Endothelial cell (in vitro differentiated cells): ENCODE measurements around the gene TBX6. TPM values are rescaled to one million over a fixed set of nuclear protein-coding genes. Genes with fewer than 3 reads are reported as not detected.
A peak's percentile ranks its signal among the peaks of the same experiment; 100 is the strongest.

Experiments used
- DNase-seq: peaks from one replicate; pipeline ENCODE4 v3.0.0; 2021; ENCODE audit warnings: low spot score
- H3K27ac Mint-ChIP-seq: one replicate; pipeline ENCODE4 v1.8.0; 2021; ENCODE audit warnings: mixed read lengths, inconsistent platforms; ENCODE audit not compliant: unreplicated experiment
- H3K27me3 Mint-ChIP-seq: one replicate; pipeline ENCODE4 v1.8.0; 2021; ENCODE audit warnings: mild to moderate bottlenecking, moderate library complexity, mixed read lengths, inconsistent platforms; ENCODE audit not compliant: unreplicated experiment
- H3K36me3 Mint-ChIP-seq: one replicate; pipeline ENCODE4 v1.8.0; 2021; ENCODE audit warnings: mild to moderate bottlenecking, low read depth, mixed read lengths, inconsistent platforms; ENCODE audit not compliant: unreplicated experiment
- H3K4me1 Mint-ChIP-seq: one replicate; pipeline ENCODE4 v1.8.0; 2021; ENCODE audit warnings: mild to moderate bottlenecking, mixed read lengths, inconsistent platforms; ENCODE audit not compliant: unreplicated experiment
- H3K4me3 Mint-ChIP-seq: one replicate; pipeline ENCODE4 v1.8.0; 2021; ENCODE audit warnings: mild to moderate bottlenecking, mixed read lengths, inconsistent platforms; ENCODE audit not compliant: unreplicated experiment
- H3K9me3 Mint-ChIP-seq: one replicate; pipeline ENCODE4 v1.8.0; 2021; ENCODE audit warnings: mixed read lengths, inconsistent platforms; ENCODE audit not compliant: unreplicated experiment
- CTCF ChIP-seq: fragments of 200-600 bp; sonication (generic); IDR thresholded peaks from one replicate; pipeline ENCODE4 v1.5.0; 2021; ENCODE audit warnings: antibody characterized with exemption; ENCODE audit not compliant: unreplicated experiment
- total RNA-seq: library from RNA; stranded (reverse); fragmentation: NEBNext Ultra II Directional; extraction: Animal tissue kit (Norgen Biotek cat#: 25700); gene quantifications from one replicate; pipeline ENCODE4 v1.2.1, GENCODE V29; 2021; ENCODE audit not compliant: unreplicated experiment

The TBX6 gene
- total RNA-seq, 1 donor from 2014 or later = 2.6 TPM

- Mint-ChIP-seq H3K4me1 (peaks cover 2% of the 10 kb centered on the region), H3K27me3 (peaks cover 2% of the 10 kb centered on the region), H3K9me3 (no peaks in the 10 kb centered on the region), H3K36me3 (peaks cover 6% of the 10 kb centered on the region), H3K27ac (no peak overlapping the region), H3K4me3 (no peak overlapping the region)
- no peak for DNase-seq
- TF ChIP-seq CTCF = no peak
Measured at GRCh38 chr16:30060836-30061554, 30.7 kb downstream of the TBX6 start.

- H3K4me3 Mint-ChIP-seq = no peak overlapping the region
Measured at GRCh38 chr16:30060346-30060745, 31.4 kb downstream of the TBX6 start.

GRCh38 chr16:30054959-30055553 lies 36.7 kb downstream of the TBX6 start:
- Mint-ChIP-seq H3K4me3 (peak overlapping the region; percentile 51), H3K27ac (no peak overlapping the region), H3K36me3 (peaks cover 4% of the 10 kb centered on the region), H3K9me3 (no peaks in the 10 kb centered on the region), H3K27me3 (peaks cover 3% of the 10 kb centered on the region), H3K4me1 (peaks cover 21% of the 10 kb centered on the region)
- peak; percentile 76 for DNase-seq
- peak; percentile 62 for TF ChIP-seq CTCF

More at GRCh38 chr16:30060346-30060745, 31.4 kb downstream of the TBX6 start:
- Mint-ChIP-seq H3K9me3 (no peaks in the 10 kb centered on the region), H3K27me3 (peaks cover 2% of the 10 kb centered on the region), H3K27ac (no peak overlapping the region), H3K36me3 (peaks cover 6% of the 10 kb centered on the region), H3K4me1 (peaks cover 2% of the 10 kb centered on the region)
- TF ChIP-seq CTCF = no peak
- DNase-seq = no peak

- Mint-ChIP-seq H3K4me3 (peak overlapping the region; percentile 87), H3K36me3 (peaks cover 4% of the 10 kb centered on the region), H3K27ac (no peak overlapping the region), H3K9me3 (no peaks in the 10 kb centered on the region), H3K4me1 (peaks cover 21% of the 10 kb centered on the region), H3K27me3 (peaks cover 4% of the 10 kb centered on the region)
- DNase-seq = no peak
- no peak for TF ChIP-seq CTCF
Measured at GRCh38 chr16:30054451-30054850, 37.3 kb downstream of the TBX6 start.
